ENCODE results near the gene LYPD6B.

GRCh38 chr2:149068225-149068995 is 29.9 kb downstream of the LYPD6B start:
- TF ChIP-seq EZH2 (IDR thresholded peaks at IDR 0.05; ENCODE audit: low read length, unreplicated experiment) (no peak), EZH2phosphoT487 (IDR thresholded peaks at IDR 0.05; ENCODE audit: borderline replicate concordance, low read length) (no peak)
- TF ChIP-seq, protein P1, sequence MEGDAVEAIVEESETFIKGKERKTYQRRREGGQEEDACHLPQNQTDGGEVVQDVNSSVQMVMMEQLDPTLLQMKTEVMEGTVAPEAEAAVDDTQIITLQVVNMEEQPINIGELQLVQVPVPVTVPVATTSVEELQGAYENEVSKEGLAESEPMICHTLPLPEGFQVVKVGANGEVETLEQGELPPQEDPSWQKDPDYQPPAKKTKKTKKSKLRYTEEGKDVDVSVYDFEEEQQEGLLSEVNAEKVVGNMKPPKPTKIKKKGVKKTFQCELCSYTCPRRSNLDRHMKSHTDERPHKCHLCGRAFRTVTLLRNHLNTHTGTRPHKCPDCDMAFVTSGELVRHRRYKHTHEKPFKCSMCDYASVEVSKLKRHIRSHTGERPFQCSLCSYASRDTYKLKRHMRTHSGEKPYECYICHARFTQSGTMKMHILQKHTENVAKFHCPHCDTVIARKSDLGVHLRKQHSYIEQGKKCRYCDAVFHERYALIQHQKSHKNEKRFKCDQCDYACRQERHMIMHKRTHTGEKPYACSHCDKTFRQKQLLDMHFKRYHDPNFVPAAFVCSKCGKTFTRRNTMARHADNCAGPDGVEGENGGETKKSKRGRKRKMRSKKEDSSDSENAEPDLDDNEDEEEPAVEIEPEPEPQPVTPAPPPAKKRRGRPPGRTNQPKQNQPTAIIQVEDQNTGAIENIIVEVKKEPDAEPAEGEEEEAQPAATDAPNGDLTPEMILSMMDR (conservative IDR thresholded peaks at IDR 0.05; ENCODE audit: low read depth, low read length): no peak

Measured in PC-3 (cell line).